Fibroblast of skin of left biceps (primary cell): ENCODE data around the gene P2RX2.

Experiments
- DNase-seq, 2 experiments: peaks; one replicate each; pipeline ENCODE4 v3.0.0-alpha.2; 2013; ENCODE audit warnings: low read depth in 2 of 2

Gene P2RX2

GRCh38 chr12:132603240-132604150 lies 15.1 kb upstream of the P2RX2 start:
- no peak for DNase-seq

DNA sequence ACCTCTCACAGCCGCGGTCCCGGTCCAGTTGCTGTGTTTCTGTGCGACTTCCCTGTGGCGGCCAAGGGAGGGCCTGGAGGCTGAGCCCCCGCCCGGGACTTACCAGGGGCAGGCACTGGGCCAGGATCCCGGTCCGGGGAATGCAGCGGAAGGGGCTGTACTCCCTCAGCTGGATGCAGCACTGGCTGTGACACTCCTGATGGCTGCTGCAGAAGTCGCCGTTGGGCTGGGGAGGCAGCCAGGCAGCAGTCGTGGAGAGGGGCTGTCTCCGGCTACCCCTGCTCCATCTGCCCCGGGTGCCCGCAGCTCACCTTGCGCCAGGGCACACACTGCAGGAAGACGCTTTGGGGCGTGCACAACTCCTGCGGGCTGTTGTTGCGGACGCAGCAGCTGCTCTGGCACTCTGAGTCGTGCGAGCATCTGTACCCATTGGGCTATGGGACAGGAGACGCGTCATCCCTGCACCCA lies 14.4 kb upstream of the P2RX2 start:
- DNase-seq = no peak

- no peak for DNase-seq
Measured at GRCh38 chr12:132604668-132605441, 13.7 kb upstream of the P2RX2 start.

DNA sequence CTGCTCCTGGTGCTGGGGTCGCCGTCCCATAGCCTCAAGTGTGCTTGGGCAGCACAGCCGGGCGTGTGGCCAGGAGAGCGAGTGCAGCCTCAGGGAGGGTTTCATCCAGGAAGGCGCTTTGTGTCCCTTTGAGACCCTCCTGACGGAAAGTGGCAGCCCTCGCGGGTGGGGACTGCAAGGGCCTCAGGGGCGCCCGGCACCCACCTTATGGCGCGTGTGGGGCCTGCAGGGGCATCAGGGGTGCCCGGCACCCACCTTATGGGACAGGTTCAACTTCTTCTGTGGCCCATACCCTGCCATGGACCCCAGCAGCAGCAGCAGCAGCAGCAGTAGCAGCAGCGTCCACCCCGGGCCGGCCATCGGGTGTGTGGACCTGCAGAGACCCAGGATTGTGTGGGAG lies 12.7 kb upstream of the P2RX2 start:
- DNase-seq = no peak

GRCh38 chr12:132606466-132606865 lies 12.1 kb upstream of the P2RX2 start:
- DNase-seq = no peak

DNA sequence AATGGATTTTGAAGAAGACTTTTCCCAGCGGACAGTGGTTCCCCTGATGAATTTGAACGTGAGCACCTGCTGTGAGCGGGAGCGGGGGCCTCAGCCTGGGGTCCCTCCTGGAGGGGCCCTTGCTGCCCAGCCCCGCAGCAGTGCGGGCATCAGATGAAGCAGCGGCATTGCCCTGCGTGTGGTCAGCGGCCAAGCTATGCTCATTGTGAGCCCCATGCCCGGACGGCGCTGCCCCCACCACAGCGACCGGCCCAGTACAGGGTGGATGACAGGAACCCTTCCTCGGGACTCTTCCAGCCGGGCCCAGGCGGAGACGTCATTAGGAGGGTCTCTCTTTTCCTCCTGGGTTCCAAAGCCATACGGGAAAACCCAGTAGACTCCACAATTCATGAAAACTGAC lies 11.6 kb upstream of the P2RX2 start:
- no peak for DNase-seq

DNA sequence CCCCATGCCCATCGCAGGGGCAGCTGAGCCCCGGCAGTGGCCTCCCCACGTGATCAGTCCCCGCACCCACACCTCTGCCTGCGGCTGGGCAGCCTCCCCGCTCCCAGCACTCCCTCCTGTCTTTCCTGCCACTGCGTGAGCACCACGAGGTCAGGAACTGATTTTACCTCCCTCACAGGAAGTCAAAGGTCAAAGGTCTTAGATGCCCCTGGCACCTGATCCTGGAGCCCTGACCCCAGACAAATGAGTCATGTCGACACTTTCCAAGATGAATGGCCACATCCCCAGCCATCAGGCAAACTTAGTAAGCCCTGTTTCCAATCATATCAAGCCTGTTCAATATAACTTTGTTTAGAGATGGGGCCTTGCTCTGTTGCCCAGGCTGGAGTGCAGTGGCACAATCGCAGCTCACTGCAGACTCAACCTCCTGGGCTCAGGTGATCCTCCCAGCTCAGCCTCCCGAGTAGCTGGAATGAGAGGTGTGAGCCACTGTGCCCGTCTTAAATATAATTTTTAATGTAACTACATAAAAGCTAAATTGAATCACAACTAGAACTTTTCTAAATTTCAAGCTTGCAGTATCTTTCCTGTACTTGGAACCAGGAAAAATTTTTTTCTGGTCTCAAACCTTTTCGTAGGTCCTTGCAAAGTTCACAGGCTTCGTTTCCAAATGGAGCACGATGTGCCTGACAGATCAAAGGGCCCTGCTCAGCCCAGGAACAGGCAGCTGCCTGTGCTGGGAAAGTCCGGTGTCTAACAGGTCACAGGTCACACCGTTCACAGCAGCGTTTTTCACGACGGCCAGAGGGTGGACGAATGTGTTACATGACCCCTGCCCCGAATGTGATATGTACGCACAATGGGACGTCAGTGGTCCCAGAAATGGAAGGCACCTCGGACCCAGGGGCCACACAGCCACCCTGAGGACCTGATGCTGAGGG lies 10.1 kb upstream of the P2RX2 start:
- no peak for DNase-seq

GRCh38 chr12:132610051-132610759 lies 8.4 kb upstream of the P2RX2 start, which contains the start of gene LRCOL1:
Gene LRCOL1, minus strand, starts transcription at chr12:132610582. Its CDS starts 4,331 bp downstream, at chr12:132606251.
- peak in 1 of 2 experiments; percentile 28 for DNase-seq

DNA sequence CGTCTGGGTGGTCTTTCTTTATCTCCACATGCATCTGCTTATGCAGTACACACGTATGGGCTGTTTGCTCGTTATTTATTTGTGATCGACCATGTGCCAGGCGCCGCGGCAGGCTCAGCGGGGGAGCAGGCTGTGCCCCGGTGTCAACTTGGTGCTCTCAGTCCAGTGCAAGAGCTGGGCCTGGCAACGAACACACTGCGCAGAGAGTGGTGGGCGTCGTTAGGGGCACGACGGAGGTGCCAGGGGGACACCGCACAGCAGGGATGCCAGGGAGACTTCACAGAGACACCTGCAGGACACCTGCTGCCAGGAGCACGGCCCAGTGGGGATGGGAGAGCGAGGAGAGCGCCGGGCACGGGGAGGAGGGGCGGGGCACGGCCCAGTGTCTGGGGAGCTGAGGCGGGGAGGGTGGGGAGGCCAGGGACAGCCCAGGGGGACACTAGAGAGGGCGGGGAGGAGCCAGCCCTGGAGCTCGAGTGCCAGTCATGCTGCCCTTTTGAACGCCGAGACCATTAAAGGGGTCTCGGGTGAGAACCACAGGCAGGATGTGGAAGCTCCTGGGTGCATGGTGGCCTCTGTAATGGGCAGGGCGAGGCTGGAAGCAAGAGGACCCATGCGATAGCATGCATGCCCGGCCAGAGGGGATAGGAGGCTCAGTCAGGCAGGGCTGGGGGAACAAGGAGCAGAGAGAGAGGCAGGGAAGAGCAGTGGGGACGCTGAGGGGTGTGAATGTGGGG lies 7.5 kb upstream of the P2RX2 start:
- DNase-seq = no peak

DNA sequence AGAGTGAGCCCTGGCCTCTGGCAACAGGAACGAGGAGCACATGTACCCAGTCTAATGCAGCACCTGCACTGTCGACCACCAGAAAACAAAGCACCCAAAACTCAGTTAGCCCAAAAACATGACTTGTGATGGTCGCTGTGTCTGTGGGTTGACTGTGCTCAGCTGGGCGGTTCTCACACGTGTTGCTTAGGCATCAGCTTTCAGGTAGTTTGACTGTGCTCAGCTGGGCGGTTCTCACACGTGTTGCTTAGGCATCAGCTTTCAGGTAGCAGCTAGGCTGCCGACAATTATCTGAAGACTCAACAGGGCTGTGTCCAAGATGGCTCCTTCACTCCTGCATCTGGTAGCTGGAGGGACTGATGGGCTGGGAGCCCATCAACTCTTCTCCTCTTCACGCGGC lies 7.0 kb upstream of the P2RX2 start:
- no peak for DNase-seq

DNA sequence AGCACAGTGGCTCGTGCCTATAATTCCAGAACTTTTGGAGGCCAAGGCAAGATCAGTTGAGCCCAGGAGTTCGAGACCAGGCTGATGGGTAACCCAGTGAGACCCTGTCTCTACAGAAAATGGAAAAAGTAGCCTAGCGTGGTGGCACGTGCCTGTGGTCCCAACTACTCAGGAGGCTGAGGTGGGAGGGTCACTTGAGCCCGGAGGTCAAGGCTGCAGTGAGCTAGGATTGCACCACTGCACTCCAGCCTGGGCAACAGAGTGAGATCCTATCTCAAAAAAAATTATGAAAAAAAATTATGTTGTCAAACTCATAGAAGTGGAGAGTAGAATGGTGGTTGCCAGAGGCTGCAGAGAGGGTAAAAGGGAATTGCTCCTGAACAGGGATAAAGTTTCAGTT lies 4.5 kb upstream of the P2RX2 start:
- DNase-seq = no peak

DNA sequence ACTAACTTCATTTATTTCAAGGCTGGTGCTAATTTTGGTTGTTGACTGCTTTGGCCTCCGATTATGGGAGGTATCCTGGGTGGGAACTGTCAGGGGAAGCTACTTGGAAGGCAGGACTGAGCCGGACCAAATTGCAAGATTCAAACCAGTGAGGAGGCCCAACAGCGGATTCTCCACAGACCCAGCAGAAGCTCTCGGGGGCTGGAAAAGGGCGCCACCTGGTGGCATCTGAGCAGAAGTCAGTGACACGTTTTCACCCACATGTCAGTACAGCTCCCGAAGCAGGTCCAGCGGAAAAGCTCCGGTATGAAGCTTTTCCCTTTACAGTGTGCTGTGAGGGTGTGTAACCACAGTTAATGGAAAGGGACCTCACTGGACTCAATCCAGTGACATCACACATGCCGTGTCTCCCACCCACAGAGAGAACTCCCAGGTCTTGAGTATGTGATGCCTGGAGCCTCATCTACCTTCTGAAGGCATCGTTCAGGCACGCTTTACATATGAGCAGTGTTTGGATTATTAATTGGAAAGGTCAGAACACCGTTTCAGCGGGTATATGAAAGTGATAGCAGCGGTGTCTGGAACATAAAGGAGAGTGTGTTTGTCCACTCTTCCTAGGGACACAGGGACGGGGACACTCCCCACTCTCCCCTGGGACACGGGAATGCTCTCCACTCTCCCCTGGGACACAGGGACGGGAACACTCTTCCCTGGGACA lies 3.6 kb upstream of the P2RX2 start:
- DNase-seq = no peak

DNA sequence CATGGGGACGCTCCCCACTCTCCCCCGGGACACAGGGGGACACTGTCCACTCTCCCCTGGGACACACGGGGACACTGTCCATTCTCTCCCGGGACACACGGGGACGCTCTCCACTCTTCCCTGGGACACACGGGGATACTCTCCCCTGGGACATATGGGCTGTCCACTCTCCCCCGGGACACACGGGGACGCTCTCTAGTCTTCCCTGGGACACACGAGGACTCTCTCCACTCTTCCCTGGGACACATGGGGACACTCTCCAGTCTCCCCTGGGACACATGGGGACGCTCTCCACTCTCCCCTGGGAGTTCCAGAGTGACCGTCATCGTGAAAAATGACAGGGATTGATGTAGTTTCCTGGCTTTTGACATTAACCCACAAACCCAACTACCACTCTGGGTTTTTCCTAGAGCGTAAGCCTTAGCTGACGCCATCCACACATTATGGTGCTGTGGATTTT lies 3.0 kb upstream of the P2RX2 start:
- no peak for DNase-seq

DNA sequence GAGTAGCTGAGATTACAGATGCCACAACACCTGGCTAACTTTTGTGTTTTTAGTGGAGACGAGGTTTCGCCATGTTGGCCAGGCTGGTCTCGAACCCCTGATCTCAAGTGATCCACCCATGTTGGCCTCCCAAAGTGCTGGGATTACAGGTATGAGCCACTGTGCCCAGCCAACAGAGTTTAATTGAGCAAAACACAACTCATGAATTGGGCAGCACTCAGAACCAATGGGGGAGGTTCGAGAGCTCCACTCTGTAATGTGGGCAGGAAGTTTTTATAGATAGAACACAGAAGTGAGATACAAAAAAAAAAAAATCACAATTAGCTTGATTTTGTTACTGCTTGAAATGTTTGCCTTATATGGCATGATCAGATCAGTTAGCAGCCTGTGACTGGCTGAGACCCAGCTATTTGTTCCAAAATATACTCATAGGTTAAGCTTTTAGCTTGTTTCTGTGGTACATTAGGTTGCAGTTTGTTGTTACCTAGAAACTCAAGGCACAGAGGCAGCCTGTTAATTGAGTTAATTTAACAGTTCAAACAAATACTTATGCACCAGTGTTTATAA lies 1.4 kb upstream of the P2RX2 start:
- DNase-seq = no peak

DNA sequence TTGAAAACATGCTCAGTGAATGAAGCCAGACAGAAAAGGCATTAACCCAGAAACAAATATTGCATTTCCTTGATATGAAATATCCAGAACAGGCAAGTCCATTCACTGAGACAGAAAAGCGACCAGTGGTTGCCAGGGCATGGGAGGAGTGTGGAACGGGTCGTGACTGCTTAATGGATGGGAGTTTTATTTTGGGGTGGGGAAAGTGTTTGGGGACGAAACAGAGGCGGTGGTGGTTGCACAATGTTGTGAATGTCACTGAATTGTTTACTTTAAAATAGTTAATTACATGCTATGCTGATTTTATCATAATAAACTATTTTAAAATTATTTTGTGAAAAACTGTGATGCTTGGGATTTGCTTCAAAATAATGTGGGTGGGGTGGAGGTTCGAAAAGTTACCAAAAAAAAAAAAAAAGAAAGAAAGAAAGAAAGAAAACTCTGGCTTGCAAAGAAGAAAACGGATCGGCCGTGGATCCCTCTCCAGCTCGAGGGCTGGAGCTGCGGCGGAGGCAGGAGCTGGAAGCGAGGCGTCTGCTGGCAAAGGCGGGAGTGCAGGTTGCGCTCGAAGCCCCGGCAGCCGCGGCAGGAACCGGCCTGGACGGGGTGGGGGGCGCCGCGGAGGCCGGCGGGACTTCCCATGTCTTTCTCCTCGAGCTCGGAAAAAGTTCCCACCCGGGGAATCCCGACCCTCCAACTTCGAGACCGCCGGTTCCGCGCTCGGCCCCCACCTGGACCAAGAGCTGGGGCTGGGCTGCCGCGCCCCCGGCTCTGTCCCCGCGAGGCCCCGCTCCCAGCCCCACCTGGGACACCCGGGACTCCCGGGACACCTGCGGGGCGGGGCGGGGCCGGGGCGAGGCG lies 524 bp upstream of the P2RX2 start:
- DNase-seq = no peak

GRCh38 chr12:132619071-132619385 lies 452 bp downstream of the P2RX2 start:
- DNase-seq = no peak

- DNase-seq = no peak
Measured at GRCh38 chr12:132619386-132620112, 973 bp downstream of the P2RX2 start.
